HepG2 (cell line): Measurements from ENCODE around the gene CFAP46. TPM values are rescaled to one million over a fixed set of nuclear protein-coding genes. Genes with fewer than 3 reads are reported as not detected.

Experiments used
- FOXO4 ChIP-seq: sonication (generic); formaldehyde crosslinking; conservative IDR thresholded peaks from 2 replicates; pipeline ENCODE4 v1.8.1; 2023; ENCODE audit warnings: missing genetic modification reagents
- KMT2B ChIP-seq: IDR thresholded peaks from 2 replicates; pipeline ENCODE4 v1.6.1; 2016; ENCODE audit warnings: missing genetic modification reagents, missing compliant biosample characterization
- MYPOP ChIP-seq: sonication (generic); formaldehyde crosslinking; IDR thresholded peaks from 2 replicates; pipeline ENCODE4 v1.8.1; 2023; ENCODE audit warnings: mild to moderate bottlenecking, moderate library complexity, missing genetic modification reagents
- SALL1 ChIP-seq: sonication (generic); formaldehyde crosslinking; IDR thresholded peaks from 2 replicates; pipeline ENCODE4 v1.8.0; 2022; ENCODE audit warnings: mild to moderate bottlenecking, missing genetic modification reagents
- ZNF318 ChIP-seq: sonication (generic); formaldehyde crosslinking; IDR thresholded peaks from 2 replicates; pipeline ENCODE4 v1.4.0; 2020; ENCODE audit warnings: mild to moderate bottlenecking, missing genetic modification reagents
- ZNF597 ChIP-seq: sonication (generic); formaldehyde crosslinking; IDR thresholded peaks from 2 replicates; pipeline ENCODE4 v1.5.0; 2020; ENCODE audit warnings: missing genetic modification reagents
- ZNF609 ChIP-seq: sonication (generic); formaldehyde crosslinking; IDR thresholded peaks from 2 replicates; pipeline ENCODE4 v1.4.0; 2020; ENCODE audit warnings: mild to moderate bottlenecking, missing genetic modification reagents, borderline replicate concordance
- polyA plus RNA-seq, 8 experiments: library from polyadenylated mRNA; depleted of rRNA in 3 of 8; stranded (reverse) in 7 of 8; unstranded in 1 of 8; fragments of >200 nt; fragmentation: Illumina TruSeq in 4 of 8; extraction: Trizol in 4 of 8; gene quantifications; 2 replicates each; pipeline versions ENCODE4 v1.2.1 to v1.2.3, GENCODE V29; 2011 to 2016; ENCODE audit warnings: low read depth in 4 of 8, missing spikeins in 1 of 8, mixed read lengths in 1 of 8; ENCODE audit not compliant: insufficient read depth in 1 of 8
- total RNA-seq, 5 experiments: library from RNA; depleted of rRNA; stranded (reverse); fragments of >200 nt; fragmentation: Illumina TruSeq; extraction: Trizol; gene quantifications; 2 replicates each; pipeline ENCODE4 v1.2.3, GENCODE V29; 2016; ENCODE audit warnings: low read depth in 1 of 5

The CFAP46 gene
- total and polyA plus RNA-seq, 2 of the 13 experiments (the other 11 are each of a cell fraction or from before 2014, with no cell fraction given): 0.24 to 0.84 TPM

GRCh38 chr10:132777441-132777840 is 164.9 kb downstream of the CFAP46 start (continued):
- TF ChIP-seq ZNF609 (no peak), KMT2B (no peak), ZNF597 (CRISPR knock-in tag) (no peak), FOXO4 (CRISPR knock-in tag) (no peak), ZNF318 (CRISPR knock-in tag) (no peak), MYPOP (CRISPR knock-in tag) (no peak), SALL1 (CRISPR knock-in tag) (no peak)
